ENCODE data around the gene PACSIN1.

- TF ChIP-seq CTCF (IDR thresholded peaks at IDR 0.05), result no peak
- no peak for TF ChIP-seq POLR2A (IDR thresholded peaks at IDR 0.05)
Observed at GRCh38 chr6:34517461-34517881, 51.6 kb downstream of the PACSIN1 start.
